ENCODE results near the gene UNC13D. TPM values are rescaled to one million over a fixed set of nuclear protein-coding genes. Genes with fewer than 3 reads are reported as not detected.
"Not testable (repeated sequence)": the region's sequence is repeated elsewhere in the genome, so short reads cannot be mapped to it uniquely, and the experiment has no call there.

Gene UNC13D
- total and polyA plus RNA-seq, 2 experiments from 2014 or later: 10.8 to 14.8 TPM

DNA sequence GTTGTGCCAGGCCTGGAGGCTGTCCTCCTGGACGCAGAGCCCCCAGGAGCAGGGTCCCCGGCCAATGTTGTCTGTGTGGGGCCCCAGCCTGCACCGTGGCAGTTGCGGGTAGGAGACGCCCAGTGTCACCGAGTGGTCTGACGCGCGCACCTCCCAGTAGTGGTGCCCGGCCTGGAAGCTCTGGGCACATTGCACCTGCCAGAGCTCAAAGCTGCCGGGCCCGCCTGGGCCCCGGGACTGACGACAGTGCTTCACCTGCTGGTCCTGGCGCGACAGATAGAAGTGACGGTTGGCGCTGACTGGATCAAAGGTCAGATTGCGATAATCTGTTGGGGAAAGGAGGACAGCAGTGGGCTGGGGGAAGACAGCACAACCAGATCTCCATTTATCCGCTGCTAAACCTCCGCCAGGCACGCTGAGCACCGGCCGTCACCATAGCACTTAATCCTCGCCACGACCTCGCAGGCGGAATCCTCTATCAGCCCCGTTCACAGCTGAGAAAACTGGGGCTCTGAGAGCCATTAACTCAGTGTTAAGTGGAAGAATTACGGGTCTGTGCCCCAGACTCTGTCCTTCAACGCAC lies 46.9 kb upstream of the UNC13D start:
- DNase-seq (ENCODE audit: low read depth in 1 of 2, low spot score in 1 of 2): no peak

DNA sequence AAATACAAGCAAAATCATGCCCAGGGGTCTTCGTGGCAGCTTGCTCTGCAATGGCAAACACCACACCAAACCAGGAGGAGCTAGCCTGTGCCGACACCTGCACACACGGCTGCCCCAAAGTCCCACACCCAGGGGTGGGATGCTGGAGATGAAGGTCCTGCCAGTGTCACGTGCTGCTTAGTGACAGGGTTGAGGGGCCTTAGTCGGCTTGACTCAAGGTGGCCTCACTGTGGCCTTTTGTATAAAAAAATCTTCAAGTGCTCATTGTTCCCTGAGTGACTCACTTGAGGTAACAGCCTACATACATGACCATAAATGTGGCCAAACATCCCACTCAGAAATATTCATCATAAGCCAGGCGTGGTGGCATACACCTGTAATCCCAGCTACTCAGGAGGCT lies 45.2 kb upstream of the UNC13D start:
- no peak overlapping the region for H3K27ac ChIP-seq
- no peaks in the 10 kb centered on the region for H3K4me1 ChIP-seq (ENCODE audit: low read depth)
- H3K36me3 ChIP-seq: no peaks in the 10 kb centered on the region
- TF ChIP-seq, protein P1, sequence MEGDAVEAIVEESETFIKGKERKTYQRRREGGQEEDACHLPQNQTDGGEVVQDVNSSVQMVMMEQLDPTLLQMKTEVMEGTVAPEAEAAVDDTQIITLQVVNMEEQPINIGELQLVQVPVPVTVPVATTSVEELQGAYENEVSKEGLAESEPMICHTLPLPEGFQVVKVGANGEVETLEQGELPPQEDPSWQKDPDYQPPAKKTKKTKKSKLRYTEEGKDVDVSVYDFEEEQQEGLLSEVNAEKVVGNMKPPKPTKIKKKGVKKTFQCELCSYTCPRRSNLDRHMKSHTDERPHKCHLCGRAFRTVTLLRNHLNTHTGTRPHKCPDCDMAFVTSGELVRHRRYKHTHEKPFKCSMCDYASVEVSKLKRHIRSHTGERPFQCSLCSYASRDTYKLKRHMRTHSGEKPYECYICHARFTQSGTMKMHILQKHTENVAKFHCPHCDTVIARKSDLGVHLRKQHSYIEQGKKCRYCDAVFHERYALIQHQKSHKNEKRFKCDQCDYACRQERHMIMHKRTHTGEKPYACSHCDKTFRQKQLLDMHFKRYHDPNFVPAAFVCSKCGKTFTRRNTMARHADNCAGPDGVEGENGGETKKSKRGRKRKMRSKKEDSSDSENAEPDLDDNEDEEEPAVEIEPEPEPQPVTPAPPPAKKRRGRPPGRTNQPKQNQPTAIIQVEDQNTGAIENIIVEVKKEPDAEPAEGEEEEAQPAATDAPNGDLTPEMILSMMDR (IDR thresholded peaks at IDR 0.05; ENCODE audit: low read depth, low read length): no peak
- H3K9me3 ChIP-seq (ENCODE audit: low read depth): no peaks in the 10 kb centered on the region
- H3K27me3 ChIP-seq: no peaks in the 10 kb centered on the region
- DNase-seq (ENCODE audit: low read depth in 1 of 2, low spot score in 1 of 2): no peak
- H3K4me3 ChIP-seq: no peak overlapping the region

More for the DNA sequence above, 46.9 kb upstream of the UNC13D start:
- TF ChIP-seq, protein P1 (IDR thresholded peaks at IDR 0.05; ENCODE audit: low read depth, low read length): no peak
- H3K27me3 ChIP-seq: no peaks in the 10 kb centered on the region
- no peak overlapping the region for H3K4me3 ChIP-seq
- H3K27ac ChIP-seq: peak overlapping the region; percentile 12
- no peaks in the 10 kb centered on the region for H3K9me3 ChIP-seq (ENCODE audit: low read depth)
- H3K4me1 ChIP-seq (ENCODE audit: low read depth): peaks cover 8% of the 10 kb centered on the region
- H3K36me3 ChIP-seq: no peaks in the 10 kb centered on the region

DNA sequence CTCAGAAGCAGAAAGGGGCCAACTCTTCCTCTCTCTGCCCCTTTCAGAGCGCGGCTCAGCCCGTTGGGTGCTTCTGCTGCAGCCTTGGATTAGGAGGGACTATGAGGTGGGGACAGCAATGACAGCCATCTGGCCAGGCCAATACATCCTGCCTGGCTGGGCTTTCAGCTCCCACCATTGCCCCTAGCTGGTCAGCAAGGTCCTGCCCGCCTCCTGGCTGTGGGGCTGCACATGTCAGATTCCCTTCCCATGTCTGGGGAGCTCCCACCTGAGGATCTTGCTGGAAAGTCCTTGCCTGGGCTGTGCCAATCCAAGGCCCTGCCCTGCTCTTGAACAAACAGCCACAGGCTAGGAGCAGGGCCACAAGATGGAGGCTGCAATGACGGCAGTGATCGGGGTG lies 44.3 kb upstream of the UNC13D start:
- Histone ChIP-seq H3K27me3 (no peaks in the 10 kb centered on the region), H3K4me3 (no peak overlapping the region), H3K9me3 (ENCODE audit: low read depth) (no peaks in the 10 kb centered on the region), H3K27ac (no peak overlapping the region), H3K4me1 (ENCODE audit: low read depth) (no peaks in the 10 kb centered on the region), H3K36me3 (no peaks in the 10 kb centered on the region)
- TF ChIP-seq, protein P1 (IDR thresholded peaks at IDR 0.05; ENCODE audit: low read depth, low read length): no peak
- DNase-seq (ENCODE audit: low read depth in 1 of 2, low spot score in 1 of 2): no peak

DNA sequence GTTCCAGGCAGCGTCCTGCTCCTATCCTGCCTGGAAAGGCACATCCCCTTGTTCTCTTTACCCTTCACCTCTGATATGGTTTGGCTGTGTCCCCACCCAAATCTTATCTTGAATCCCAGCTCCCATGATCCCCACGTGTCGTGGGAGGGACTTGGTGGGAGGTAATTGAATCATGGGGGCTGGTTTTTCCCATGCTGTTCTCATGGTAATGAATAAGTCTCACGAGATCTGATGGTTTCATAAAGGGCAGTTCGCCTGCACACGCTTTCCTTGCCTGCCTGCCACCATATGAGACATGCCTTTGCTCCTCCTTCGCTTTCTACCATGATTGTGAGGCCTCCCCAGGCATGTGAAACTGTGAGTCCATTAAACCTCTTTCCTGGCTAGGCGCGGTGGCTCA lies 41.7 kb upstream of the UNC13D start:
- H3K9me3 ChIP-seq (ENCODE audit: low read depth); H3K27me3 ChIP-seq; H3K36me3 ChIP-seq; H3K27ac ChIP-seq; H3K4me3 ChIP-seq; H3K4me1 ChIP-seq (ENCODE audit: low read depth); DNase-seq (ENCODE audit: low read depth in 1 of 2, low spot score in 1 of 2): not testable (repeated sequence)

DNA sequence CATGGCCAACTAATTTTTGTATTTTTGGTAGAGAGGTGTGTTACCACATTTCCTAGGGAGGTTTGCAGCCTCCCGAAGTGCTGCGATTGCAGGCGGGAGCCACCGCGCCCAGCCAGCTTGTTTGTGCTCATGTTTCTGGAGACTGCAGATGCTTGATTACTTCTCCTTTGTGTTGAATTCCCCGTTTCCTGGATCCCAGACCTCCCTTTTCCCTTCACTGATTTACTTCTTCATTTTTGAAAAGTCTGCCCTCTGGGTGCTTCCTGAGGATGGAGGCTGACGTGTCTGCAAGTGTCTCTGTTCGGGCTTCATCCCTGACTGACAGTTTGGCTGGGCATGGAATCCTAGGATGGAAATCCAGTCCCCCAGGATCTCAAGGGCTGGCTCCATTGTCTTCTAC lies 41.2 kb upstream of the UNC13D start:
- Histone ChIP-seq H3K36me3 (no peaks in the 10 kb centered on the region), H3K4me1 (ENCODE audit: low read depth) (no peaks in the 10 kb centered on the region), H3K27ac (no peak overlapping the region), H3K9me3 (ENCODE audit: low read depth) (no peaks in the 10 kb centered on the region), H3K4me3 (no peak overlapping the region), H3K27me3 (no peaks in the 10 kb centered on the region)
- TF ChIP-seq, protein P1 (IDR thresholded peaks at IDR 0.05; ENCODE audit: low read depth, low read length): no peak
- DNase-seq (ENCODE audit: low read depth in 1 of 2, low spot score in 1 of 2): no peak

DNA sequence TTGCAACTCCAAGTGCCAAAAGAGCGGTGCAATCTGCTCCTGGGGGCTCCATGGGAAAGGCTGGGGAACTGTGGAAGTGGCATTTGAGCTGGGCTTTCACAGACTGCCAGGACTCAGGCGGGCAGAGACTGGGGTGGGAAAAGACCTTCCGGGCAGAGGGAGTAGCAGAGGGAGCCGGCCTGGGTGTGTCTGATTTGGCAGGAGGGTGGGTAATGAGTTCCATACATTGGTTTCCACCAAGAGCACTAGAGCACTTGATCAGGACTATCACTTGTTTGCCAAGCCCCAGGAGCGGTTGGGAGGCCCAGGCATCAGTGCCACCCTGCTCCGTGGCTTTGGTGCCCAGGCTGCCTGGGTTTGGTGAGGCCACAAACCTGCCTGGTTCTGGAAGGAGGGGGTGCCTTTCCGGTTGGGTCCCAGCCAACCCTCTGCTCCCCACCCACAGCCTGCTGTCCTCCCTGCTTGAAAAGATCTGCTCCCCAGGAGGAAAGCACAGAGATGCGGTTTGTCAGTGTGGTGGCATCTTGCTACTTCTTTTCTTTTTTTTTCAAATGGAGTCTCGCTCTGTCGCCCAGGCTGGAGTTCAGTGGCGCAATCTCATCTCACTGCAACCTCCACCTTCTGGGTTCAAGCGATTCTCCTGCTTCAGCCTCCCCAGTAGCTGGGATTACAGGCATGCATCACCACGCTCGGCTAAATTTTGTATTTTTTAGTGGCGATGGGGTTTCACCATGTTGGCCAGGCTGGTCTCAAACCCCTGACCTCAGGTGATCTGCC lies 37.7 kb upstream of the UNC13D start:
- H3K4me3 ChIP-seq: no peak overlapping the region
- no peaks in the 10 kb centered on the region for H3K9me3 ChIP-seq (ENCODE audit: low read depth)
- no peak for DNase-seq (ENCODE audit: low read depth in 1 of 2, low spot score in 1 of 2)
- no peak overlapping the region for H3K27ac ChIP-seq
- H3K27me3 ChIP-seq: peaks cover 21% of the 10 kb centered on the region
- no peaks in the 10 kb centered on the region for H3K36me3 ChIP-seq
- TF ChIP-seq, protein P1 (IDR thresholded peaks at IDR 0.05; ENCODE audit: low read depth, low read length): no peak
- no peaks in the 10 kb centered on the region for H3K4me1 ChIP-seq (ENCODE audit: low read depth)

Data from cardiac muscle cell (in vitro differentiated cells and primary cell).